ENCODE results near the gene GPR32.
"Not testable (repeated sequence)": the region's sequence is repeated elsewhere in the genome, so short reads cannot be mapped to it uniquely, and the experiment has no call there.

Gene GPR32

DNA sequence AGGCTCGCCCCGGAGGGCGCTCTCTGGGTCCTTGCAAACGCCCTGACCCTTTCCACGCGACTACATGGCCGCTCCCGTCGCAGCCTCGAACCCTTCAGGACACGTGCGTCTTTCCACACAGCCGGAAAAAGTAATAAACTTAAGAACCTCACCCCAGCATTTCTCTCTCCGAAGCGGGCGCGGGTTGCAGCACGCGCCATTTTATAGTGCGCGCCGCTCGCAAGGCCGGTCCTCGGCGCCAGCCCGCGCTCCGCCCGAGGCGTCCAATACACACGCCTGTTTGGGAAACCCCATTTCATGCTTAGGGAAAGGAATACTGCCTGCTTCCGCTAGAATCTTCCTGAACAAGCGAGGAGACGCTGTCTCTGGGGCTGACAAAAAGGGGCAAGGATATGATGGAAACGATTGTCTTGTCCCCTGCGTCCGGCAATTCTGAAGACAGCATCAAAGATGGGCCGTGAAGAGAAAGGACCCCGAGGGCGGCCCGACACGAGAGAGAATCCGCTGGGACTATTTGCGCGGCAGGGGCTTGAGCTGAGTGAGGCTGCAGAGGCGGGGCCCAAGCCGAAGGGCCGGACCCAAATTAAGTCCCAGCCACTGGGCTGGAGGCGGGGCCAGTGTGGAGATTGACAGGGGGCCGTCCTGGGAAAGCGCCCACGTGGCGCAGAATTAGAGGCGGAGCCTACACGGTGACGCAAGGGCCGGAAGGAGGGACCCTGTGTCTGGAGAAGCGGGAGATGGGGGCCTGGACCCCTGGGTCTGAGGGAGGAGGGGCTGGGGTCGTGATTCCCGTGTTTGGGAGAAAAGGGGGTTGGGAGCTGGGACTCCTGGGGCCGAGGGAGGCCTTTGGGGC lies 34.4 kb downstream of the GPR32 start:
- Histone ChIP-seq H3K27me3 (ENCODE audit: low read length) (no peaks in the 10 kb centered on the region), H3F3A (ENCODE audit: insufficient read depth) (peaks cover 20% of the 10 kb centered on the region), H3K4me3 (ENCODE audit: insufficient read depth, low read length, poor library complexity, severe bottlenecking) (peak overlapping the region; percentile 97), H3K4me2 (ENCODE audit: low read depth, low read length, poor library complexity, severe bottlenecking) (peak overlapping the region; percentile 62), H4K20me1 (ENCODE audit: low read depth, low read length) (peaks cover 24% of the 10 kb centered on the region), H3K36me3 (ENCODE audit: low read length) (peaks cover 21% of the 10 kb centered on the region), H3K27ac (ENCODE audit: low read depth, low read length) (peak overlapping the region; percentile 86), H3K9me2 (replicated peaks; ENCODE audit: insufficient read depth, low read length) (no peaks in the 10 kb centered on the region), H3K9me3 (ENCODE audit: insufficient read depth, low read length) (no peaks in the 10 kb centered on the region), H2AFZ (ENCODE audit: low read depth, low read length, severe bottlenecking) (peak overlapping the region; percentile 39), H3K79me2 (ENCODE audit: insufficient read depth, low read length) (peaks cover 41% of the 10 kb centered on the region), H3K9ac (ENCODE audit: low read length) (peak overlapping the region; percentile 97)
- TF ChIP-seq, protein P1, sequence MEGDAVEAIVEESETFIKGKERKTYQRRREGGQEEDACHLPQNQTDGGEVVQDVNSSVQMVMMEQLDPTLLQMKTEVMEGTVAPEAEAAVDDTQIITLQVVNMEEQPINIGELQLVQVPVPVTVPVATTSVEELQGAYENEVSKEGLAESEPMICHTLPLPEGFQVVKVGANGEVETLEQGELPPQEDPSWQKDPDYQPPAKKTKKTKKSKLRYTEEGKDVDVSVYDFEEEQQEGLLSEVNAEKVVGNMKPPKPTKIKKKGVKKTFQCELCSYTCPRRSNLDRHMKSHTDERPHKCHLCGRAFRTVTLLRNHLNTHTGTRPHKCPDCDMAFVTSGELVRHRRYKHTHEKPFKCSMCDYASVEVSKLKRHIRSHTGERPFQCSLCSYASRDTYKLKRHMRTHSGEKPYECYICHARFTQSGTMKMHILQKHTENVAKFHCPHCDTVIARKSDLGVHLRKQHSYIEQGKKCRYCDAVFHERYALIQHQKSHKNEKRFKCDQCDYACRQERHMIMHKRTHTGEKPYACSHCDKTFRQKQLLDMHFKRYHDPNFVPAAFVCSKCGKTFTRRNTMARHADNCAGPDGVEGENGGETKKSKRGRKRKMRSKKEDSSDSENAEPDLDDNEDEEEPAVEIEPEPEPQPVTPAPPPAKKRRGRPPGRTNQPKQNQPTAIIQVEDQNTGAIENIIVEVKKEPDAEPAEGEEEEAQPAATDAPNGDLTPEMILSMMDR (IDR thresholded peaks at IDR 0.05; ENCODE audit: insufficient read depth, low read length, poor library complexity, severe bottlenecking) = no peak
- TF ChIP-seq EZH2phosphoT487 (conservative IDR thresholded peaks at IDR 0.05; ENCODE audit: low read length) = no peak

DNA sequence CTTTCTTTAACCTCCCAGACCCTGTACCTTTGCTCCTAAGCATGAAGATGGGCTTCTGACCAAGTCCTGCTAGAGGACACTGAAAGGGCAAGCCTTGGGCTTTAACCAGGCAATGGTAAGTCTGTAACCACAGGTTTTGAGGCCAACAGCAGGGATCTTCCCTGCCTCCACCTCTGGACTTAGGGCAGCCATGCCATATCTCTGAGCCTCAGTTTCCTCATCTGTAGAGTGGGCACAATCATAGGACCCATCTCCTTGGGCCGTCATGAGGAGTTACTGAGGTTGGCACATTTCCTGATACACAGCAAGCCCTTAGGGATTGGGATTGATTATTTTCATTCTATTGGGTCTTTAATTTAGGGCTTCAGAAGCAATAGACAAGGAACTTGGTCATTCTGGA lies 38.6 kb downstream of the GPR32 start:
- peaks cover 6% of the 10 kb centered on the region for H3K79me2 ChIP-seq (ENCODE audit: insufficient read depth, low read length)
- no peak overlapping the region for H2AFZ ChIP-seq (ENCODE audit: low read depth, low read length, severe bottlenecking)
- H3K36me3 ChIP-seq (ENCODE audit: low read length) = no peaks in the 10 kb centered on the region; the same call in 1 of the 2 replicates
- H3F3A ChIP-seq (ENCODE audit: insufficient read depth) = no peaks in the 10 kb centered on the region
- no peaks in the 10 kb centered on the region for H3K27me3 ChIP-seq (ENCODE audit: low read length)
- no peak overlapping the region for H3K4me3 ChIP-seq (ENCODE audit: insufficient read depth, low read length, poor library complexity, severe bottlenecking)
- no peaks in the 10 kb centered on the region for H4K20me1 ChIP-seq (ENCODE audit: low read depth, low read length)
- no peaks in the 10 kb centered on the region for H3K9me3 ChIP-seq (ENCODE audit: insufficient read depth, low read length)
- no peaks in the 10 kb centered on the region for H3K9me2 ChIP-seq (replicated peaks; ENCODE audit: insufficient read depth, low read length)
- TF ChIP-seq, protein P1 (IDR thresholded peaks at IDR 0.05; ENCODE audit: insufficient read depth, low read length, poor library complexity, severe bottlenecking) = no peak
- no peak for TF ChIP-seq EZH2phosphoT487 (conservative IDR thresholded peaks at IDR 0.05; ENCODE audit: low read length)
- H3K4me2 ChIP-seq (ENCODE audit: low read depth, low read length, poor library complexity, severe bottlenecking) = no peak overlapping the region
- no peak overlapping the region for H3K27ac ChIP-seq (ENCODE audit: low read depth, low read length)
- no peak overlapping the region for H3K9ac ChIP-seq (ENCODE audit: low read length)

DNA sequence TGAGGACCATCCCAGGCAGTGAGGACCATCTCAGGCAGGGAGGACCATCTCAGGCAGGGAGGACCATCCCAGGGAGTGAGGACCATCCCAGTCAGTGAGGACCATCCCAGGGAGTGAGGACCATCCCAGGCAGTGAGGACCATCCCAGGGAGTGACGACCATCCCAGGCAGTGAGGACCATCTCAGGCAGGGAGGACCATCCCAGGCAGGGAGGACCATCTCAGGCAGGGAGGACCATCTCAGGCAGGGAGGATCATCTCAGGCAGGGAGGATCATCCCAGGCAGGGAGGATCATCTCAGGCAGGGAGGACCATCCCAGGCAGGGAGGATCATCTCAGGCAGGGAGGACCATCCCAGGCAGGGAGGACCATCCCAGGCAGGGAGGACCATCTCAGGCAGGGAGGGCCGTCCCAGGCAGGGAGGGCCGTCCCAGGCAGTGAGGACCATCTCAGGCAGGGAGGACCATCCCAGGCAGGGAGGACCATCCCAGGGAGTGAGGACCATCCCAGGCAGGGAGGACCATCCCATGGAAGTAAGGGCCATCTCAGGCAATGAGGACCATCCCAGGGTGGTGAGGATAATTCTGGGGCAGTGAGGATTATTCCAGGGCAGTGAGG lies 41.5 kb downstream of the GPR32 start:
- H3K9me3 ChIP-seq (ENCODE audit: insufficient read depth, low read length); H3K4me2 ChIP-seq (ENCODE audit: low read depth, low read length, poor library complexity, severe bottlenecking); H3K9ac ChIP-seq (ENCODE audit: low read length); H3K36me3 ChIP-seq (ENCODE audit: low read length); H3K27ac ChIP-seq (ENCODE audit: low read depth, low read length); H3K79me2 ChIP-seq (ENCODE audit: insufficient read depth, low read length); H3K9me2 ChIP-seq (replicated peaks; ENCODE audit: insufficient read depth, low read length); H3F3A ChIP-seq (ENCODE audit: insufficient read depth); H2AFZ ChIP-seq (ENCODE audit: low read depth, low read length, severe bottlenecking); H4K20me1 ChIP-seq (ENCODE audit: low read depth, low read length); H3K27me3 ChIP-seq (ENCODE audit: low read length); H3K4me3 ChIP-seq (ENCODE audit: insufficient read depth, low read length, poor library complexity, severe bottlenecking): not testable (repeated sequence)

DNA sequence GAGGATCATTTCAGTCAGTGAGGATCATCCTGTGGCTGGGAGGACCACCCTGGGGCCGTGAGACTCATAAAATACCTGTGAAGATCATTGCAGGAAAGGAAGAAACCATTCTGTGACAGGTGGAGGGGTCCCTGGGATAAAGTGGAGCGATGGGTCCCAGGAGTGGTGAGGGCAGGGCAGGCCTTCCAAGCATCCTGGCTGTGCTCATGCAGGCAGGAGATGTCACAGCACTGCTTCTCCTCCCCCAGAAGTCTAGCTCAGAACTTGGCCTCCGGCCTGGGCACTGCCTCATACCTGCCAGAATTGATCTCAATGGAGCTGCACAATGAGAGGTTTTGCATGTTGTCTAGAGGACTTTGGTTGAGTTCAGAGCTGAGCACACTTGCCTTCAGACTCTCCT lies 42.2 kb downstream of the GPR32 start:
- H3K27ac ChIP-seq (ENCODE audit: low read depth, low read length) = no peak overlapping the region
- no peaks in the 10 kb centered on the region for H3K27me3 ChIP-seq (ENCODE audit: low read length)
- TF ChIP-seq EZH2phosphoT487 (conservative IDR thresholded peaks at IDR 0.05; ENCODE audit: low read length) = no peak
- TF ChIP-seq, protein P1 (IDR thresholded peaks at IDR 0.05; ENCODE audit: insufficient read depth, low read length, poor library complexity, severe bottlenecking) = no peak
- H3K4me2 ChIP-seq (ENCODE audit: low read depth, low read length, poor library complexity, severe bottlenecking) = no peak overlapping the region
- no peak overlapping the region for H2AFZ ChIP-seq (ENCODE audit: low read depth, low read length, severe bottlenecking)
- no peaks in the 10 kb centered on the region for H3F3A ChIP-seq (ENCODE audit: insufficient read depth)
- H3K4me3 ChIP-seq (ENCODE audit: insufficient read depth, low read length, poor library complexity, severe bottlenecking) = no peak overlapping the region
- H4K20me1 ChIP-seq (ENCODE audit: low read depth, low read length) = no peaks in the 10 kb centered on the region
- H3K9me3 ChIP-seq (ENCODE audit: insufficient read depth, low read length) = no peaks in the 10 kb centered on the region
- no peak overlapping the region for H3K9ac ChIP-seq (ENCODE audit: low read length)
- H3K36me3 ChIP-seq (ENCODE audit: low read length) = no peaks in the 10 kb centered on the region
- H3K9me2 ChIP-seq (replicated peaks; ENCODE audit: insufficient read depth, low read length) = no peaks in the 10 kb centered on the region
- H3K79me2 ChIP-seq (ENCODE audit: insufficient read depth, low read length) = no peaks in the 10 kb centered on the region
